ENCODE data around the gene NDUFAF8.

NDUFAF8 gene

GRCh38 chr17:81277946-81278693, 39.0 kb downstream of the NDUFAF8 start:
- DNase-seq, result no peak

GRCh38 chr17:81278831-81279230, 39.7 kb downstream of the NDUFAF8 start:
- DNase-seq, result no peak

- no peak for DNase-seq
Observed at GRCh38 chr17:81279278-81280275, 40.5 kb downstream of the NDUFAF8 start.

- DNase-seq, result no peak
Observed at GRCh38 chr17:81280571-81280970, 41.5 kb downstream of the NDUFAF8 start.

- no peak for DNase-seq
Observed at GRCh38 chr17:81282141-81282540, 43.0 kb downstream of the NDUFAF8 start.

GRCh38 chr17:81282876-81283275, 43.8 kb downstream of the NDUFAF8 start:
- DNase-seq, result no peak

- peak; percentile 74 for DNase-seq
Observed at GRCh38 chr17:81285179-81285878, 46.2 kb downstream of the NDUFAF8 start.

GRCh38 chr17:81285894-81286293, 46.8 kb downstream of the NDUFAF8 start:
- no peak for DNase-seq

- DNase-seq, result no peak
Observed at GRCh38 chr17:81286491-81287145, 47.5 kb downstream of the NDUFAF8 start.

GRCh38 chr17:81287152-81287551, 48.0 kb downstream of the NDUFAF8 start:
- DNase-seq, result no peak

- no peak for DNase-seq
Observed at GRCh38 chr17:81287741-81288430, 48.8 kb downstream of the NDUFAF8 start.

- no peak for DNase-seq
Observed at GRCh38 chr17:81288715-81289114, 49.6 kb downstream of the NDUFAF8 start.

- no peak for DNase-seq
Observed at GRCh38 chr17:81289627-81290026, 50.5 kb downstream of the NDUFAF8 start.

- DNase-seq, result no peak
Observed at GRCh38 chr17:81290230-81290629, 51.1 kb downstream of the NDUFAF8 start.
